ENCODE results near the gene SF3A2. TPM values are rescaled to one million over a fixed set of nuclear protein-coding genes. Genes with fewer than 3 reads are reported as not detected.

Gene SF3A2
- total and polyA plus RNA-seq, 2 donors (not counting 1 experiment from before 2014, with no cell fraction given), result 98.2 to 140 TPM

DNA sequence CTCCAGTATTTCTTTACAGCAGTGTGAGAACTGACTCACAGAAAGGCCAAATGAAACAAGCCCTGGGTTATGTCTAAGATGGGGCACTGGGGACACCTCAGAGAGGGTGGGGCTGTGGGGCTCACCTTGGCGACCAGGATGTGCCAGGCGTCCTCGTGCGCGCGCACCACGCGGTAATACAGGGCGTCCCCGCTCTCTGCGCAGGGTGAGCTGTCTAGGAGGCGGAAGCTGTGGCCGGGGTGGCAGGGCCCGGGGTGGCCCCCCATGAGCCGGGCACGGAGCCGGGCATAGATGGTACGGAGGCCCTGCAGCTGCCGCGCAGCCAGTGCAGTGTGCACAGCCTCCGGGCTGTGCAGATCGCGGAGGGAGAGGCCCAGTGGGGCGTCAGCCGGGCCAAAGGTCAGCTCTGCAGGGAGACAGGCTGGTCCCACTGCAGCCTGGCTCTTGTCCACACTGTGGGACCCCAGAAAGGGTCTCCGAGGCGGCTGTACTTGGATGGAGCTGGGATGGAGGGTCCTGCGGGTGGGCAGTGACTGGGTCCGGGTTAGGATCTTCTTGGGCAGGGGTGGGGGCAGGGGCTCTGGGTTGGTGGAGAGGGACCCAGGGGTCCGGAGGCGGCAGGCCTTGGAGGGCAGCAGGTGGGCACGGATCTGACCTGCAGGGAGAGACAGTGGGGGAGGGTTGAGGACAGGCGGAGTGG, 42.0 kb downstream of the SF3A2 start:
- H3K4me1 Mint-ChIP-seq, result peaks cover 43% of the 10 kb centered on the region
- no peak overlapping the region for H3K4me2 ChIP-seq (replicated peaks; ENCODE audit: low read depth, low read length, poor library complexity, severe bottlenecking)
- H3K79me2 ChIP-seq (ENCODE audit: control insufficient read depth, insufficient read depth, low read length), result peaks cover 60% of the 10 kb centered on the region
- ChIA-PET POLR2A (interaction anchor here (0.5 to 8.9 kb wide), 6 partner anchors 10 to 357 kb away, joined by 3 to 65 read pairs (median 6); no protein-coding TSS in a partner anchor), CTCF (interaction anchor here (0.6 to 5.0 kb wide), 4 partner anchors 10 to 247 kb away, joined by 3 to 30 read pairs (median 6); no protein-coding TSS in a partner anchor)
- no peak for TF ChIP-seq CTCF (IDR thresholded peaks at IDR 0.05)
- no peak for TF ChIP-seq EZH2 (IDR thresholded peaks at IDR 0.05; ENCODE audit: borderline replicate concordance, insufficient read depth, low read depth, low read length, poor library complexity, severe bottlenecking)
- ATAC-seq (ENCODE audit: low read depth) (no peak), DNase-seq (no peak)
- no peaks in the 10 kb centered on the region for H3K27me3 Mint-ChIP-seq
- no peaks in the 10 kb centered on the region for H3K9me3 ChIP-seq (ENCODE audit: control extremely low read depth in 1 of 3, control insufficient read depth in 2 of 3, insufficient read depth in 1 of 3, low read length in 2 of 3)
- H3K4me3 ChIP-seq (ENCODE audit: control extremely low read depth in 1 of 5, extremely low read depth in 1 of 5, insufficient read depth in 1 of 5, low read depth in 2 of 5, low read length in 4 of 5), result no peak overlapping the region
- H3K27ac ChIP-seq (ENCODE audit: low read length in 2 of 2), result no peak overlapping the region
- no peaks in the 10 kb centered on the region for H3K9me3 Mint-ChIP-seq (ENCODE audit: insufficient read depth)
- no peak overlapping the region for H3K9ac ChIP-seq (ENCODE audit: low read length)
- H4K20me1 ChIP-seq (ENCODE audit: control insufficient read depth, insufficient read depth, low read length, poor library complexity, severe bottlenecking), result peaks cover 32% of the 10 kb centered on the region
- no peak overlapping the region for H3K27ac Mint-ChIP-seq
- 92% methylated on average over 31 of the region's 33 CpGs for WGBS (ENCODE audit: insufficient coverage)
- no peak overlapping the region for H2AFZ ChIP-seq (ENCODE audit: insufficient read depth, low read depth, low read length, poor library complexity, severe bottlenecking)
- no peaks in the 10 kb centered on the region for H3K27me3 ChIP-seq (replicated peaks in 1 of 4; ENCODE audit: control extremely low read depth in 1 of 4, control insufficient read depth in 3 of 4, insufficient read depth in 4 of 4, low read length in 3 of 4)
- H3K36me3 ChIP-seq (replicated peaks in 1 of 2; ENCODE audit: control extremely low read depth in 1 of 2, control insufficient read depth in 1 of 2, extremely low read depth in 1 of 2, insufficient read depth in 2 of 2, low read length in 1 of 2), result peaks cover 0 to 11% of the 10 kb centered on the region in 2 experiments
- intact Hi-C loops (cut with micrococcal nuclease), result loop anchor here (5.0 to 10.0 kb wide), 2 partner anchors 39 to 196 kb away; partner anchors contain the start of gene GADD45B
- no peak overlapping the region for H3K4me3 Mint-ChIP-seq
- peaks cover 31 to 53% of the 10 kb centered on the region in 2 donors for H3K4me1 ChIP-seq (ENCODE audit: control insufficient read depth in 2 of 2, insufficient read depth in 2 of 2, low read length in 2 of 2)
